Esophagus muscularis mucosa (tissue), 4 donors: ENCODE data around the gene C8G. TPM values are rescaled to one million over a fixed set of nuclear protein-coding genes. Genes with fewer than 3 reads are reported as not detected.

Source experiments
- DNase-seq: peaks from one replicate; pipeline ENCODE4 v3.0.0-alpha.2; 2017; ENCODE audit errors: extremely low spot score
- H3K27ac ChIP-seq, 4 donors: fragments of 200-600 bp; sonication (generic); replicated peaks in 1 of 4; 1 replicate in 3 of 4; 2 replicates in 1 of 4; pipeline ENCODE4 v1.5.1; 2016 to 2019; ENCODE audit warnings: mild to moderate bottlenecking in 1 of 4
- H3K27me3 ChIP-seq, 4 donors: fragments of 200-600 bp; sonication (generic); one replicate each; pipeline versions ENCODE4 v1.5.1 to v1.6.0; 2016 to 2019
- H3K36me3 ChIP-seq, 4 donors: fragments of 200-600 bp; sonication (generic); one replicate each; pipeline ENCODE4 v1.5.1; 2016 to 2019
- H3K4me1 ChIP-seq, 4 donors: fragments of 200-600 bp; sonication (generic); one replicate each; pipeline ENCODE4 v1.5.1; 2016 to 2019
- H3K4me3 ChIP-seq, 4 donors: fragments of 200-600 bp; sonication (generic); 1 replicate in 2 of 4; 2 replicates in 2 of 4; pipeline ENCODE4 v1.5.1; 2016 to 2019; ENCODE audit warnings: mild to moderate bottlenecking in 4 of 4, moderate library complexity in 1 of 4
- H3K9me3 ChIP-seq, 4 donors: fragments of 200-600 bp; sonication (generic); 1 replicate in 3 of 4; 2 replicates in 1 of 4; pipeline ENCODE4 v1.5.1; 2016 to 2019
- CTCF ChIP-seq, 3 experiments: fragments of 200-600 bp in 2 of 3; fragments of 450-650 bp in 1 of 3; sonication (generic) in 2 of 3; IDR thresholded peaks; one replicate each; pipeline ENCODE4 v1.5.1; 2017 to 2019; ENCODE audit warnings: antibody characterized with exemption in 3 of 3, mild to moderate bottlenecking in 2 of 3, moderate library complexity in 1 of 3
- EP300 ChIP-seq: sonication (generic); formaldehyde crosslinking; IDR thresholded peaks from one replicate; pipeline ENCODE4 v1.6.1; 2017; ENCODE audit warnings: antibody characterized with exemption
- POLR2A ChIP-seq: fragments of 450-650 bp; IDR thresholded peaks from one replicate; pipeline ENCODE4 v1.6.1; 2017; ENCODE audit warnings: antibody characterized with exemption, moderate library complexity, mild to moderate bottlenecking, low read depth
- POLR2AphosphoS5 ChIP-seq, 2 donors: sonication (generic); formaldehyde crosslinking; IDR thresholded peaks; one replicate each; pipeline ENCODE4 v1.6.1; 2017; ENCODE audit warnings: antibody characterized with exemption in 2 of 2
- WGBS: methylation state at CpG from one replicate; pipeline ENCODE4 v1.1.5; 2018; 5-methylcytosine and 5-hydroxymethylcytosine counted together
- intact Hi-C: fragments of 100-400 bp; cut with DNase I; formaldehyde crosslinking; loops from one replicate; pipeline ENCODE4 v1.15.1; 2023
- total RNA-seq, 4 donors: library from RNA; depleted of rRNA; stranded (reverse); fragments of >200 nt; gene quantifications; one replicate each; pipeline versions ENCODE4 v1.1.0 to v1.2.1, GENCODE V29; 2016

C8G gene
- total RNA-seq, 4 donors from 2014 or later, result not detected

- WGBS, result 9% methylated on average over 12 of the region's 78 CpGs
- H3K36me3 ChIP-seq, result no peaks in the 10 kb centered on the region
- TF ChIP-seq POLR2A, result no peak
- TF ChIP-seq CTCF (IDR thresholded peaks at IDR 0.05), result no peak
- TF ChIP-seq EP300, result no peak
- TF ChIP-seq POLR2AphosphoS5 (IDR thresholded peaks at IDR 0.05), result no peak
- peaks cover 0 to 39% (median 0%) of the 10 kb centered on the region in 4 donors for H3K27me3 ChIP-seq
- no peak for DNase-seq
- H3K27ac ChIP-seq, result peak overlapping the region in 3 of 4 donors; percentile 48 to 64 (median 52)
- intact Hi-C loops, result no loop called here
- peak overlapping the region; percentile 54 to 68 (median 56) for H3K4me3 ChIP-seq
- no peaks in the 10 kb centered on the region for H3K9me3 ChIP-seq
- H3K4me1 ChIP-seq, result peaks cover 30 to 57% (median 50%) of the 10 kb centered on the region in 4 donors
Measured at GRCh38 chr9:136978073-136978864, 33.2 kb downstream of the C8G start.

DNA sequence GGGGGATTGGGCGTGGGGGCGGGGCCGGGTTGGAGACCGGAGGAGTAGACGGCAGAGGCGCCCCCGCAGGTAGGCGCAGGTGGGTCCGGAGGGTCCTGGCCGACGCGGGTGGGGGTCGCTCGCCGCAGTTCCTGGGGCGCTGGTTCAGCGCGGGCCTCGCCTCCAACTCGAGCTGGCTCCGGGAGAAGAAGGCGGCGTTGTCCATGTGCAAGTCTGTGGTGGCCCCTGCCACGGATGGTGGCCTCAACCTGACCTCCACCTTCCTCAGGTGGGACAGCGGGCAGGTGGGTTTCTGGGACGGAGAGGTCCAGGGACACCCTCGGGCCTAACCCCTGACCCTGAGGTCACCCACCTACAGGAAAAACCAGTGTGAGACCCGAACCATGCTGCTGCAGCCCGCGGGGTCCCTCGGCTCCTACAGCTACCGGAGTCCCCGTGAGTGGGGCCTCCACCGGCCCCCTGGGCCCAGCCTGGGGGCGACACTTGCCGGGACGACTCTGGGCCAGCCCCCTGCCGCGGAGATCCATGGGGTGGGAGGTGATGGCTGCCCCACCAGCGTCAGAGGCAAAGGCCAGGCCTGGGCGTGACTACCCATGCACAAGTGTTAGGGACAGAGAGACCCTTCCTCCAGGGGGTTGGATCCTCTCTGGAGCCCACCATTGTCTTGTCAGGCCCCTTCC is 34.0 kb downstream of the C8G start:
- WGBS, result 44% methylated on average over 21 of the region's 41 CpGs
- DNase-seq, result no peak
- intact Hi-C loops, result no loop called here
- Histone ChIP-seq H3K9me3 (no peaks in the 10 kb centered on the region), H3K4me1 (peaks cover 30 to 57% (median 51%) of the 10 kb centered on the region in 4 donors), H3K27ac (peak overlapping the region in 1 of 4 donors; percentile 18), H3K4me3 (no peak overlapping the region), H3K27me3 (peaks cover 0 to 46% (median 0%) of the 10 kb centered on the region in 4 donors), H3K36me3 (no peaks in the 10 kb centered on the region)
- no peak for TF ChIP-seq POLR2AphosphoS5 (IDR thresholded peaks at IDR 0.05)

GRCh38 chr9:136979769-136980587 is 34.9 kb downstream of the C8G start:
- no peak for TF ChIP-seq POLR2A
- TF ChIP-seq EP300, result no peak
- no peak for TF ChIP-seq POLR2AphosphoS5 (IDR thresholded peaks at IDR 0.05)
- TF ChIP-seq CTCF (IDR thresholded peaks at IDR 0.05), result no peak
- Histone ChIP-seq H3K4me1 (peaks cover 37 to 58% (median 52%) of the 10 kb centered on the region in 4 donors), H3K9me3 (no peaks in the 10 kb centered on the region), H3K27ac (no peak overlapping the region), H3K27me3 (peaks cover 0 to 56% (median 4%) of the 10 kb centered on the region in 4 donors), H3K4me3 (no peak overlapping the region), H3K36me3 (no peaks in the 10 kb centered on the region)
- no peak for DNase-seq
- intact Hi-C loops, result no loop called here
- WGBS, result 87% methylated on average over 11 of the region's 26 CpGs

GRCh38 chr9:136980669-136981478 is 35.8 kb downstream of the C8G start:
- H3K4me3 ChIP-seq, result no peak overlapping the region
- 90% methylated on average over 13 of the region's 16 CpGs for WGBS
- H3K27me3 ChIP-seq, result peaks cover 0 to 65% (median 13%) of the 10 kb centered on the region in 4 donors
- intact Hi-C loops, result no loop called here
- DNase-seq, result no peak
- H3K36me3 ChIP-seq, result no peaks in the 10 kb centered on the region
- H3K27ac ChIP-seq, result peak overlapping the region in 2 of 4 donors; percentile 49 to 65
- TF ChIP-seq POLR2A, result no peak
- no peak for TF ChIP-seq CTCF (IDR thresholded peaks at IDR 0.05)
- TF ChIP-seq POLR2AphosphoS5 (IDR thresholded peaks at IDR 0.05), result no peak
- no peak for TF ChIP-seq EP300
- H3K9me3 ChIP-seq, result no peaks in the 10 kb centered on the region
- peaks cover 40 to 57% (median 52%) of the 10 kb centered on the region in 4 donors for H3K4me1 ChIP-seq
